Stimulated activated CD4-positive, alpha-beta T cell treated with anti-CD3 and anti-CD28 coated beads, Interleukin-4, amount 100 ng/mL, for 1 hour (primary cell): ENCODE data around the gene PCCA.

ENCODE experiments used
- DNase-seq: peaks from one replicate; pipeline ENCODE4 v3.0.0-alpha.2; 2020

The PCCA gene

GRCh38 chr13:100473501-100474044, 384.7 kb downstream of the PCCA start:
- no peak for DNase-seq

DNA sequence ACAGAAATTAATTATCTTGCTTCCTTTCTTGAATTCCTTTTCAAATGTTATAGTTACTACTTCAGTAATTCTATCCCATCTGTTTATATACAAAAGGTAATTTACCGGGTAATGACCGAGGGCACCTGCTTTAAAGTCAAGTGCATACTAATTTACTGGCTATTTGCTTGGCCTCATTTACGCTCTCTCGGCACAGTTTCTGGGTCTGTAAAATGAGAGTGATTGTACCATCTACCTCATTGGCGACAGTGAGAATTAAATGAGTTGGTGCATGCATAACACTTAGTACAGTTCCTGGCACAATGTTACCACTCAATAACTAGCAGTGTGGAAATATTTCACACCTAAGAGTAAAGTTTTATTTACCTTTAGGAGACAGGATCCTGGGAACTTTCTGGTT, 388.1 kb downstream of the PCCA start:
- DNase-seq, result no peak

DNA sequence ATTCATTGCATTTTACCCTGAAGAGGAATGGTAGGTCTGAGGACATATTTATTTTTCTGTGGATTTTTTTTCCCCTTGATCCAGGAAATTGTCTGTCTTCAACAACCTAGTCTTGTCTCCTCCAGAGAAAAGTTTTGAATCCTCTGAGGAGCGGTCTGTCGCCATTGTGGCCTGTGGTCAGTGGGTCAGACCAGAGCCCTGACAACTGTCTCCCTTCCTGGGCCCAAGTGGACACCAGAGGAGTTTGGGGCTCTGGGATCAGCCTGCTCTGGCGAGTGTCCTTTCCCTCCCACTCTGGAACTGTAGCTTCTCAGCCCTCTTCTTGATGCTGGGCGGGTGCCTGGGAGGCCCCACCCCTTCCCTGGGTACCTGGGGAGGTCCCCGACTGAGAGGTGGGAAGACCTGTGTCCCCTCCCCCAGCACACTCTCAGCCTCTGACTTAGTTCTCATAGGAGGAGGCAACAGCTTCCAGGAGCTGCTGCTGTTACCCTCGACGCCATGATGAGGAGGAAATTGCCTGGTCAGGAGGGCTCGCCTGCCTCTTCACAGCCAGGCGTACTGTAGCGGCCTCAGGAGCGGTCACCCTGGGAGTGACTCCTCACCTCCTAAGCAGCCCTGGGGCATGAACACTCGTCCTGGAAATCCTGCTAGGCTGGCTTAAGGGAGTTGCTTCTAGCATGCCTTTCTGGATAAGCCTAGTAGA, 389.4 kb downstream of the PCCA start:
- no peak for DNase-seq

- no peak for DNase-seq
Measured at GRCh38 chr13:100480676-100481075, 391.8 kb downstream of the PCCA start.

- no peak for DNase-seq
Measured at GRCh38 chr13:100483139-100483538, 394.2 kb downstream of the PCCA start.

DNA sequence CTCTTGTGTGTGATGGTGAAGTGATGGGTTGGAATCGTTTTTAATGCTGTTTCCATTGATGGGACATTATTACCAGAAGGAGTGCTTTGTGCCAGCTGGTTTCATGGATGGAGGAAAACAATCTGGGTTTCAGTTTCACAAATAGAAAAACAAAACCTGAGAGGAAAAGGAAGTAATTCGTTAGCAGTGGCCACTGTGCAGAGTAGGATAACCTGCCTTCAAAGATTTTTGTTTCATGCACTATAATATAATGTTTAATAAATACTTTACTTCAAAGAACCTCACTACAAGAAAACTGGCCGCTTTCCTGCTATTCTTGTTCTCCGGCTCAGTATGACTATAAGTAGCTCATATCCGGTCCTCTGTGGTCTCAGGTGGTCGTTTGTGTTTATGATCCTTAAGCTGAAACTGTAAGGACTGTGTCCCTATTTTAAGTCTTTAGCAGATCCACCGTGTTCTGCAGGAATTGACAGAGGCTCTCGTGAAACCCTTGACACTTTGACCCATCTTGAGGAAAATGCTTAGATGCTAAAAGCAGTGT, 395.0 kb downstream of the PCCA start:
- no peak for DNase-seq

DNA sequence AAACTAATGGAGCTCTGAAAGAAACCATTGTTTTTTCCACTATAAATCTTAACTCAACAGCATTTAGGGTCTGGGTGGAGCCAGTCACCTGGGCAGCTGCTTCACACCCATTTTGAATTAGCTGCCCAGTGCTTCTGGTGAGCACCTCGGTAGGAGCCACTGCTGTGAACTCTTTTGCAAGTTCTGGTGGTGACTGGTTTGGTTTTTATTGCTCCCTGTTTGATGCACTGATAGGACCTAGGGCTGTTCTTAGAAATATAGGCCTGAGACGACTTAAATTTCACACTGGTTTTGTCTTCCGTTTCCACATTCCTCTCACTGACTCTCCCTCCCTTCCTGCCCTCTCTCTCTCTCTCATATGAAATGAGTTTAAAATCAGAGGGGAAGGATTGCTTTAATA, 395.8 kb downstream of the PCCA start:
- no peak for DNase-seq

DNA sequence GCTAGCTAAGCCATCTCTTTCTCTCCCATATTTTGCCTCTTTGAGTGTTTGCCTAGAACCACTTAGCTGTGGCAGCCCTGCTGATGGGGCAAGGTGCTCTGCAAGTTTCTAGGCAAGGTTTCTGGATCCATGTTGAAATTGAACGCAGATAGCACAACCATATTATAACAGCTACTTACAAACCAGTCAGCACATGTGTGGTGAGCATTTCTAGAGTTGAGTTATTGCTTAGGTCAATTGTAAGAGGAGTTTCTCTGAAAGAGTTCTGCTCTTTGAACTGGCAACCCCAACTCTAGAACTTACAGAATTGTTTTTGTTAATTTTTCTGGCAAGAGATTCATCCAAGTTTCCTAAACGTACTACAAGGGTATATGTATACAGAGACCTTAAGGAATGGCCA, 396.4 kb downstream of the PCCA start:
- DNase-seq, result no peak

- no peak for DNase-seq
Measured at GRCh38 chr13:100490692-100491091, 401.8 kb downstream of the PCCA start.

- no peak for DNase-seq
Measured at GRCh38 chr13:100491164-100491842, 402.4 kb downstream of the PCCA start.

DNA sequence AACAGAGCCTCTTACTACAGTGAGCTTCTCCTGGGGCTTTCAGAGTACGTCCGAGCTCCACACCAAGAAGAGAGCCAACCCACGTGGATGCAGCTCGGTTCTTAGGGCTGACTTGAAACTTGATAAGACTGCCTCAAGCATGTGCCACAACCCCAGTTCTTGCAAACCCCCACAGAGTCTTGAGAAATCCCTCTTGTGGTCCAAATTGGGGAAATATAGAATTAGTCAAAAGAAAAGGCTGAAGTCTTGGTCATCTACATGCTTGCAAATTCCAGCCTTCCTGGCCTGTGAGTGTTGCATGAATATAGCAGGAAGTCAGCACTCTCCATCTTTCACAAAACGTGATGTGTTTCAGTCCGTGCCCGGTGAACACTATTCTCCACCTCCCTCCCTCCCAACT, 404.5 kb downstream of the PCCA start:
- DNase-seq, result no peak

GRCh38 chr13:100495455-100495854, 406.6 kb downstream of the PCCA start:
- no peak for DNase-seq

- DNase-seq, result no peak
Measured at GRCh38 chr13:100497389-100497788, 408.5 kb downstream of the PCCA start.

DNA sequence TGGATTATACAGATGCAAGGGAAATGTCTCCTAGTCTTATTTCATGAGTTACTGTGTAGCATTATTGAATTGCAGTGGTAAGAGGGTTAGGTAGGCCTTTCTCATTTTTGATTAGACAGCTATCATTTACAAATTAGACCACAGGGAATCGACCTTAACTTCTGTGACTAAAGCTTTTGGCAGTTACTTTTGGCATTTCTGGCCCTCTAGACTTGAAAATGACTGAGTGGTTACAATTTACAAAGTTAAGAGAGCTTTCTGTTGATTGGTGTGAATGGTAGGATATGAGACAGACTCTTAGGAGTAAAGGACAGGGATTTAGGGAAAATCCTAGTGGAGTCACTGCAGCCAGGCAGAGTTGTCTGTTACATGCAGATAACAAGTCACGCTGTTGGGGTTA, 413.6 kb downstream of the PCCA start:
- no peak for DNase-seq

GRCh38 chr13:100503622-100504021, 414.7 kb downstream of the PCCA start:
- no peak for DNase-seq

DNA sequence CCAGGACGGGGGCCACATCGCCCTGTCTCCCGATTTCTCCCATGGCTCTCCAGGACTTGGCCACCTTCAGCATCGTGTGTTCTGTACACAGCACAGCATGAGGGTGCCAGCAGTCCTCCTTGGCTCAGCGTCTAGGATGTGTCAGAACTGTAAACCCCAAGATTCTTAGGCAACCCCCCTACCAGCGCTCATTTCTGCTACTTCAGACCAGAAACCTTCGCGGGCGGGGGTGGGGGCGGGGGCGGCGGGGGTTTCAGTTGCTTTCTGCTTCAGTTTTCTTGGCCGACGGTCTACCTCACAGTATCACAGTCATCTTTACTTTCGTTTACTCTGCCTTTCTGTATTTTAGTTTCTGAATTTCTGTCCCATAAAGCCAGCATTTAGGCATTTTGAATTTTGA, 417.3 kb downstream of the PCCA start:
- DNase-seq, result peak; percentile 46

DNA sequence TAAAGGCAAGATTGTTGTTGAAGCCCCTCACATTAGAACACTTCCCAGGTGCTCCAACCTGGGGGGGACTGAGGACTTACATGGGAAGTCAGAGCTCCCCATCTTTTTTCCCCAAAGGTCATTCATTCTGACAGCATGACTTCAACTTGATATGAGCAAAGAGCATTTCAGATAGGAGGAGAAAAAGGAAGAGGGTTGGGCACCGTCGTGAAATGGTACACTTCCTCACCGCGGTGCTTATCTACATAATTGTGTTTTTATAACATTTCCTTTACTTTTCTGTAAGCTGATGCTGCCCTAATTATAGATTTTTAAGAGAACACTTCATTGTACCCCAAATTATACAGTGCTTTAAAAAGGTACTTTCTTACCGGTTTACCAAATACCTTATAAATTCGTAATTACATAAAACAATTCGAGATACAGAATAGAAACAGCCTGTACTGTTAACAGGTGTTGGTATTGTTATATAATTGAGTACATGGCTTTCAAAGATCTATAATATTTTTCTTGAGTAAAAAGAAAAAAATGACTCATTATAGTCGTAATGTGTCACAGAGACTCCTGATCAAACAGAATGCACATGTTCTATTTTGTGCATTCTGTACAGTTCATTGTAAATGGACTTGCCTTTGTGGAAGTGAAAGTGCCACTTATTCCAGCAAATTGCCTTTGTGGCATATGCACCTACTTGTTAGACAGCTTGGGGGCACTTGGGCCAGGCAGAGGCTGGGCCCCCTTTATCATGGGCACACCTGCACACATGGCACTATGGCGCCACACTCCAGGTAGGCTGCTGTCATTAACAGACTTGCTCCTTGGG, 417.9 kb downstream of the PCCA start:
- DNase-seq, result no peak

GRCh38 chr13:100508455-100508854, 419.6 kb downstream of the PCCA start:
- DNase-seq, result no peak

GRCh38 chr13:100508996-100509395, 420.1 kb downstream of the PCCA start:
- DNase-seq, result no peak

DNA sequence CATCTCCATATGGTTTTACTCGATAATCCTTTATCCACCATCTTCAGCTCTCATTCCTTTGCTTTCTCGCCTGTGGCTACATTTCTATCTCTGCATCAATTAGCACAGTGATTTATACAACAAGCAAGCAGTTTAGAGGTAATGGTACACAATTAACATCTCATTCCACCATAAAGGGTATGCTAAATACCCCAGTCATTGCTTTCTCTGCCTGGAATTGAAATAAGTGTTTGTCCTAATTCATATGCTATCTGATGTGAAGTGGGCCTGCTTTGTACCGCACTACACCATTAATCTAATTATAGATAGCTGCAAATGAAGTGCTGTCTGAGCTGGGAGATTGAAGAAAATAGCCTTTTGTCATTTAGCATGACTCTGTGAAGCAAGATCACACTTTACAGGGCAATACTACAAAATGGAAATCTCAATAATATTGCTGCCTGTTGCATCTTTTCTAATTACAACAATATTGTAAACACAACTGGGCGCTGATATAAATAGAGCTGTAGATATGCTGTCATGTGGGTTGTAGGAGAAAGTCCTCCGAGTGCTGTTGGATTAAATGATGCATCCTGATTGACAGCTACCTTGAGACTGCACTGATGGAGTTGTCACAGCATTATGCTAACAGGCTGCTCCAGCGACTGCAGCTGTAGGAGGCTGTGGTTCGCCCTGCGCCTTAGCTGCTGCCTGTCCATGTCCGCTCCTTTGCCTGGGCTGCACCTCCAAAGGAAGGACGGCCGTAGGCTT, 421.5 kb downstream of the PCCA start:
- DNase-seq, result no peak

DNA sequence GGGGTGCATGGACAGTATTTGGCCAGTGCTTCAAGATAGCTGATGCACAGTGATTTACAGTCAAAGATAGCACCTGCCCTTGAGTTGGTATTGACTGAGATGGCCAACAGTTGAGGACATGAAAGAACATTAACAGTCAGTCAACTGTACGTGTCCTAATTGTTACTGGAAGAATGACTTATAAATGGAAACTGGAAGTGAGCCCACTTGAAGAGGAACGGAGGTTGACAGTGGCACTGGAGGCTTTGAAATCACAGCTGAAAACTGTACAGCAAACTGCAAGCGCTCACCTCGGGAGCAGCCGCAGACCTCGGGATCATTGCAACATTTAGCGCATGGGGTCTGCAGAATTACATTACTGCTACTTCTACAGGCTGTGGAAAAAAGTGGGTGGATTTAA, 422.6 kb downstream of the PCCA start:
- no peak for DNase-seq

DNA sequence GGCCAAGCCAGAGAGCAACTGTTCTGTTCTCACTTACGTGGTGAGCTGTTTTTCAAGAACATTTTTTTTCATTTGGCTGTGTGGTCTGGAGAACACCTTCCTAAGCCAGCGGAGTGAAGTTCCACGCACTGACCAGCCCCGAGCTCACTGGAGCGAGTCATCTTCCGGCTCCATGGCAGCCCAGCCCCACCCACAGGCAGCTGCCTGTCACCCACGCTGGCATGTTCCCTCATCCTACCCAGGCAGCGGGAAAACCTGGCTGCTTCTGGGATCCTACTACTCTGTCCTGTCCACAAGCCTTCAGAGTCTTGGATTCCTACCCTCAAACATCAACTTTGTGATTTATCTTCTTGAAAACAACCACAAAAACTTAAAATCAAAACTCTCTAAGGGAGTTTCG, 423.5 kb downstream of the PCCA start:
- no peak for DNase-seq

DNA sequence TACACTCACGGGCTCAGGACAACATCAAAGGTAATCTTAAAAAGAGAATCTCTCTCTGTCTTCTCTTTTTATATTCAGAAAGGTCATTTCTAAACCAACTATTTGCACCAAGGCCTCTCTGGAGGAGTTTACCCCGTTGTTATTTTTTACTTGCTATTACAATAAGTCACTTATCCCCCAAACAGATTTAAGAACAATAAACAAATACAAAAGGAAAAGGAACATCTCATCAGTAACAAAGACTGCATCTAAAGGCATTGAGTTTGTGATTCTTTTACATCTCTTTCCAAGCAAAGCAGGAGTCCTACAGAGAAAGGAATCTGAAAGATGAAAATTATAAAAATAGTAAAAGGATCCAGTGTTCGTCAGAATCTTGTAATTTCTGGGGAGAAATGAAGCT, 424.3 kb downstream of the PCCA start:
- DNase-seq, result no peak
